HG03571 (cell line): ENCODE results near the gene GLB1L2.

Experiments
- ATAC-seq: cut with Tn5 transposase; IDR thresholded peaks from one replicate; pipeline ENCODE4 v1.9.1; 2021; ENCODE audit not compliant: unreplicated experiment

Gene GLB1L2

DNA sequence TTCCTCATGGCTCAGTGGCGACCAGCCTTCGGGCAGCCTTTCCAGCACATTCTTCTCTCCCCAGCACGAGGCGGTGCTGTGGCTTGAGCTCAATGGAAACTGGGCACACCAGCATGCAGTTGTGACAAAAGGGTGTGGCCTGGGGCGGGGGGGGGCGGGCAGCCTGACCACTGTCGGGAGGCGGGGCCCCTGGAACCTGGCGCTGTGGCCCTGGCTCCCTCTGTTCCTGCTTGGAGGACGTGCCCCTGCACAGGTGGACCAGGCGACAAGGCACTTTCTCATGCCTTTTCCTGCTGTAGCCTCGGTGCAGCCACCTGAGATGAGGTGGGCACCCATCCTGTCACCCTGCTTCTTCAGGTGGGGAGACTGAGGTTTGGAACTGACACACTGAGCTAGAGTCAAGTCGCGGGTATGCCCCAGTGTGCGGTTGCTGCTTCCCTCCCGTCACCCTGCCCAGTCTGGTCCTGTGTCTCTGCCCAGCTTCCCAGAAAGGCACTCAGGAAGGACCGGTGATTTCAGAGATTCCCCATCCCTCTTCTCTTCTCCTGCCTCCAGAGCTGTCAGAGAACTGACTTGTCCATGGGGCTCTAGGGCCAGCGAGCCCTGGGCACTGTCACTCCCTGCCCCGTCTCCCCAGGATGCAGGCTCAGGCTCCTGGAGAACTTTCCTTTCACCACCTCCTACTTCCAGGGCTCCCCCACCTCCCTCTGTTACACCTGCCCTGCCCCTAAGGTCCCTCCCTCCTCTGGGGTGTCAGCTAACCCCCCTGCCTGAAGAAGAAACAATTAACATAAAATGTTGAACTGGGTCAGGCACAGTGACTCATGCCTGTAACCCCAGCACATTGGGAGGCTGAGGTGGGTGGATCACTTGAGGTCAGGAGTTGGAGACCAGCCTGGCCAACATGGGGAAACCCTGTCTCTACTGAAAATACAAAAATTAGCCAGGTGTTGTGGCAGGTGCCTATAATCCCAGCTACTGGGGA lies 70.3 kb downstream of the GLB1L2 start:
- ATAC-seq = no peak

DNA sequence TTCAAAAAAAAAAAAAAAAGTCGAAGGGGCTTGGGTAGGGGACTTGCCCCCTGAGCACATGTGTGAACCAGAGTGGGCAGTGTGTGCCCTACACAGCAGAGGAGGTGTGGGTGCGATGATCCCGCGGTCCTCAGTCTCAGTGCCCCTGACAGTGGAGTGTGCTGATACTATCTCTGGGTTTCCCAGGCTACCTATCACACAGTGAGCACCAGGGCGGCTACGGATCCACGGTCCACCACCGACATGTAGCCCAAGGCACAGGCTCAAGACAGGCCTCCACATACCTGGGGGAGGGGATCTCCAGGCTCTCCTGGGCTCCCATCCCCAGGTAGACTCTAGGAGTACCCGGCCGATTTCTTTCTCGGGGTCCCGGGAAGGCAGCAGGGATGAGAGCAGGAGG lies 71.1 kb downstream of the GLB1L2 start:
- ATAC-seq = no peak

DNA sequence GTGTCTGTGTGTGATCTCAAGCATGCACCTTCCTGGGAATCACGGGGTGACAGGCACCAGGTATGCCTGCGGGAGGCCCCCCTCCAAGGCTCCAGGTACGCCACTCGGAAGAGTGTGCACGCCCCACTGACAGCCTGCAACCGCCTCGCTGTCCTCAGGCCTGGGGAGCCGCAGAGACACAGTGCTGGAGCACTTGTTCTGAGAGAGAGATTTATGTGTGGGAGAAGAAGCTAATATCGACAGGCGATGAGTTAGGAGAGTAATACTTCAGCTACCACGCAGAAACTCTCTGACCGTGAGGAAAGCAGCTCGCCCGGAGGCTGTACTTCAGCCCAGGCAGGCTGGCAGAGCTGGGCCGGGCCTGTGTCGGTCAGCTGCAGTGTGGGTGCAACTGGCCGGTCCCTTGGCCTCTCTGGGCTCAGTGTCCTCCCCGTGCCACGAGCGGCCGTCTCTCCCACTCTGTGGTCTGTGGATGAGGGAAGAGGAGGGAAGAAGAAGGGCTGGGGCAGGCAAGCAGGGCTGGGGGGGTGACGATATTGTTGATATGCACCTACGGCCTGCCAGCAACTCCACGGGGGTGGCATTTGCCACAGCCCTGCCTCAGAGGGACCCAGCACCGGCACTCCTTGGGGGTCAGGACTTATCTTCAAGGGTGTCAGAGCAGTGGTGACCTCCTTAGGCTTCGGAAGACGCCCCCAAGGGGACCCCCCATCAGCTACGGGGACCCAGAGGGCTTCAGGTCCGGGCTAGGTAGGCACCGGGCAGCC lies 73.0 kb downstream of the GLB1L2 start:
- no peak for ATAC-seq

DNA sequence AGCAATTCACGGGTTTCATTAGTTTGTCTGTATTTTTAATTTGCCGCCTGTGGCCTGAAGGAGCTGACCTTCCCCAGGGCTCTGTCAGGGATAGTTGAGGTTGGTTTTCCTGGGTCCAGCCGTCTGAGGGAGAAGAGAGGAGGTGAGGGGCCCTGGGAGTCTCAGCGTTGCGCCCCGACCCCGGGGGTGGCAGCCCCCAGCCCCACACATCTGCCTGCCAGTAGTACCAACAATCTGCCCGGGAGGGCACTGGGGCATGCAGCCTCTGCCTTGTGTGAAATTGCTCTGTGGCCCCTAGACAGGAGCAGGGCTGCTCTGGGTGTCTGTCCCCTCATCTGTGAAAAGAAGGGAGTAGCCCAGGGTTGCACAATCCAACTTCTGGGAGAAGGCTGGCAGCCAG lies 73.6 kb downstream of the GLB1L2 start:
- no peak for ATAC-seq

DNA sequence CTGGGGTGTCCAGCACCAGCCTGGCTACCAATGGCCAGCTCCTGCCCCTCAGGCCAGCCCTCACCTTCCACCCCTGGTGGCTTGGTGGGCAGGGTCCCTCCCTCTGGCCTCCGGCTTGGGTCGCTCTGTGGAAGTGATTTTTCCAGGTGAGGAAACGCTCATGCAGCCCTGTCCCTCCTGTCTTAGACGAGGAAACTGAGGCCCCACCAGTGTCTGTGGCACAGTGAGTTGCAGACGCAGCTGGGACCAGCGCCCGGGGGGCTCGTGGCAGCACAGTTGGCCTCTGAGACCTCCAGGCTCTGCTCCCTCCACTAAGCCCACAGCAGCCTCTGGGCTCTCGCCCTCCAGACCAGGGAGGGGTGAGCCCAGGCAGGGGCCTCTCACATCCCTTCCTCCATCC lies 74.1 kb downstream of the GLB1L2 start:
- ATAC-seq = no peak

DNA sequence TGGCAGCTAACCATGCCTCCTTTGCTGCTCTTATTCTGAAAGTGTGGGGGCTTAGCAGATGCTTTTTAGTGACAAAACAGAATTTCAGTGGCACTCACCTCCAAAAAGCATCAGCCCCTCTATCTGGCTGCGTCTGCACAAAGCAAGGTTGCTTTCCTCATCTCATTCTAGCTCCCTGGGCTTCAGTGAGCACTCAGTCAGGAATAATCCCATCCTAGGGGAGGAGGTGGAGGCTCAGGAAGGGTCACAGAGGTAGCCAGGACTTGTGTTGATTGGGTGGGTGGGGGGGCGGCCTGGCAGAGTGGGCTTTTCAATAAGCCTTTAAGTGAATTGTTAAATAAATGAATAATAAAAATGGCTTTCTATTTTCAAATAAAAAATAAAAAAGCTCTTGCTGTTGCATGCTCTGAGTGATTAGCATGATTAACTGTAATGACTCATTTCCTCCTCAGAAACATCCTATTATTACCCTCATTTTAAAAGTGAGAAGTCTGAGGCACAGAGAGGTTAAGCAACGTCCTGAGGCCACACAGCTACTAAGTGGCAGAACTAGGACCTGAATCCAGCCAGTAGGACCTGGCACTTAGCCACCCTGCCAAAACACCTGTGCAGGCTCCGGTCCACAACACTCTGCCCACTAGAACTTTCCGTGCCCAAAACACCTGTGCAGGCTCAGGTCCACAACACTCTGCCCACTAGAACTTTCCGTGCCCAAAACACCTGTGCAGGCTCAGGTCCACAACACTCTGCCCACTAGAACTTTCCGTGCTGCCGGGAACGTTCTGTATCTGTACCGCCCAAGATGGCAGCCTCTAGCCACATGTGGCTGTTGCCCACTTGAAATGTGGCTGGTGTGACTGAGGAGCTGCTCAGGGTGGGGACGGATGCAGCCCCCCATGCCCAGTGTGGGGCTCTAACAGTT lies 74.7 kb downstream of the GLB1L2 start:
- no peak for ATAC-seq

DNA sequence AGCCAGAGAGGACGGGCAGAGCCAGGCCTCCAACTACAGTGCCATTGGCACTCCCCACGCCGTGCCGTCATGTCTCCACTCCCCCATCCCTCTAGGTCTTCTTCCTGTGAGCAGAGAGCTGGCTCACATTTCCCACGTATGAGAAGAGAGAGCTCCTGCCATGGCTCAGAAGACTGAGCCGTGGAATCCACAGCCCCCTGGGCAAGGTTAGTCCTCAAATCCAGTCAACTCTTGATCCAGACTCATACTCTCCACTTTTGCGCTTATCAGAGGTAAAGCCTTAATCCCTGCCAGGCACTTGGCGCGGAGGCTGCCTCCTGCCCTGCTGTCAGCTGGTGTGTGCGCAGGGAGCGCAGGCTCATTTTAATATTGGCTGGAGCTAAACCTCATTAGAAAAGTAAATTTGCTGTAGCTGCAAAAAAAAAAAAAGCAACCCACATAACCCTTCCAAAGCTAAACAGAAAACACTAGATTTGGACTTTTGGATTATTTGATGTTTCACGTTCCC lies 75.6 kb downstream of the GLB1L2 start:
- ATAC-seq = no peak

DNA sequence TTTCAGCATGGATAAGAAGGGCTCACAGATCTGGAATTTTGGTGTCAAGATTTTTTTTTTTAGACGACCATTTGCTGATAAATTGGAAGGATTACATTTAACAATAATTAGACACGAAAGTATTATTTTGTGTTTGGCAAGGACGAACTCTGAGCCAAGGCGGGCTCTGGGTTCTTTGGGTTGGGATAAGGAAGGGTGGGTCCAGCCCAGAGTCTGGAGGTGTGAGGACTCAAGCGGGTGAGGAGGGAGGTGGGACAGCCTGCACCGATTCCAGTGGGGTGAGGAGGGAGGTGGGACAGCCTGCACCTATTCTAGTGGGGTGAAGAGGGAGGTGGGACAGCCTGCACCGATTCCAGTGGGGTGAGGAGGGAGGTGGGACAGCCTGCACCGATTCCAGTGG lies 76.1 kb downstream of the GLB1L2 start:
- no peak for ATAC-seq

DNA sequence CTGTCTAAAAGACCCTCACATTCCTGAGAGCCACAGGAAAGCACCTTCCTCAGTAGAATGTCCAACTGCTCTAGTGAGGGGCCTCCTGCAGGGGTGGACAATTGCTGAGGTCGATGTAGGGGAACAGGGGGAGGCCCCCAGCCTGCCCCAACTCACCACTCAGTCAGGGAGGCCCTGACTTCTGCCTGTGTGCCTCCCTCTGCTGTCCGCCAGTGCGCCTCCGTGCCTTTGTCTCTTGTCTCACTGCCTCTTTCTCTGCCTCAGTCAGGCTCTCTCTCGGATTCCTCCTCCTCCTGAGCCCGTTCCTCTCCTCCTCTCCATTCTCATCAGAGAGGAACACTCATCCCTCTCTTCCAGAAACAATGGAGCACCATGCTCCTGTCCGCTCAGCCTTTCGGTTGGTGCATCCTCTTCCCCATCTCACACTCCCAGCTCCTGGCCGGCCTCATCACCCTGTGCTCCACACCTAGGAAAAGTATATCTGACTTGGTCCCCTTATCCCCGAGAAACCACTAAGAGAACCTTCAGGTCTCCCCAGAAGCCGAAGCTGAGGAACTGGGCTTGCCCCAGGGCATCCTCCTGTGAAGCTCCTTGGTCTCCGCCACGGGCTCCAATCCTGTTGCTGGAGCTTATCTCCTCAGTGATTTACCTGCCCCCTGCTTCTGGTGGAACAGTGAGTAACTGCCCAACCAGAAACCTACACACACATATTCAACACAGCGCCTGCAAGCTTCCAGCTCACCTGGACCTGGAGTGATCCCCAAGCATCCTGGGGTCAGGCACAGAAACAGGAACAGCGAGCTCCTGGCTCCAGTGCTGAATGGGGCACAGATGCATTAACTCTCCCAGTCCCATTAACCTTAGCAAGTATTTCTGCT lies 78.0 kb downstream of the GLB1L2 start:
- no peak for ATAC-seq

DNA sequence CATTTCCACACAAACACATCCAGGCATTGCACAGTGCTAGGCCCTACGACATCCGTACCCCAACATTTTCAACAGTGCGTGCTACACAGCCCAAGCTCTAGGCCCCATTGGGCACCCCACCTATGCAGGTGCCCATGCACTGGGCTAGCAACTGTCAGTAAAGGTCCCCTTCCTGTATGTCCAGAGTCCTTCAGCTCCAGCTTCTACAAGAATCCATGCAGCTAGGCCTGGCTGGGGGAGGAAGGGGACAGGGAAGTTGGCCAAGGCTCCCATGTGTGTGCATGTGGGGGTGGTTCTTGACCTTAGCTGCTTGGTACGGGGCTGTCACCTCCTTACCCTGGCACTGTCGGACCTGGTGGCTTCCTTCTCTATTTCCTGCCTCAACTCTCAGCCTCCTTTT lies 79.0 kb downstream of the GLB1L2 start:
- no peak for ATAC-seq

DNA sequence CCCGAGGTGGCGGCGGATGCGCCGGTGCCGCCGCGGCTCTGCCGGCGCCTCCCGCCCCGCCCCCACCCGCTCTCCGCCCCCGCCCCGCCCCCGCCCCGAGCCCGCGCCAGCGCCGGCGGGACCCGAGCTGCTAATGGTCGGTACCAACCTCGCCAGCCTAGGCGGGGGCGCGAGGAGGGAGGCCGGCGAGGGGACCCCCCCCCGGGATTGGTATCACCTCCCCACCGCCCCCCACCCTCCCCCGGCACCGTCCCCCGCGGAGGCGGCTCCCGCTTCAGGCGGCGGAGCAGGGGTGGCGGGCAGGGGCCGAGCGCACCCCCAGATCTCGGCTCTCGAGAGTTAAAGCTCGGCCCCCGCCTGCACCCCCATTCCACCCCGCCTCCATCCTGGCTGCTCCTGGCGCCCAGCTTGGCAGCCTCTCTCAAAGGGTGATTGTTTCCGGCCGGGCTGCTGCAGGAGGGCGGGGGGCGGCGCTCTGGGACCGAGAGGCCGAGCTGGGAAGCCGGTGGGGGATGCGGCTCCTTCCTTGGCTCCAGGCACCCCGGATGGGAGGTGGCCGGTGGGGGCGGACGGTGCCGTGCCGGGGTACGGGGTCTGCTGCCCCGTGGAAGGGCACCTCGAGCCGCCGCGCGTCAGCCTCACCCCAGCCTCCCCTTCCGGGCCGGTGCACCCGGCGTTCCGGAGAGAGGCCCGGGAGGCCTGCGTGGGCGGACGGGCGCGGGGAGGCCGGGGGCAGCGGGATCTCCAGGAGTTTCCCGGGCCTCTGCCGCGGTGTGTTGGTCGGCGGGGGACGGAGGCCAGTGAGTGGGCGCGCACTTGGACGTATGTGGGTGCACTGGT lies 80.6 kb downstream of the GLB1L2 start, which contains the start of gene B3GAT1:
Gene B3GAT1 (minus strand): TSS at position 40 of the 840 bp plus-strand sequence. CDS start 24,583 bp downstream, outside the sequence.
- ATAC-seq = no peak

DNA sequence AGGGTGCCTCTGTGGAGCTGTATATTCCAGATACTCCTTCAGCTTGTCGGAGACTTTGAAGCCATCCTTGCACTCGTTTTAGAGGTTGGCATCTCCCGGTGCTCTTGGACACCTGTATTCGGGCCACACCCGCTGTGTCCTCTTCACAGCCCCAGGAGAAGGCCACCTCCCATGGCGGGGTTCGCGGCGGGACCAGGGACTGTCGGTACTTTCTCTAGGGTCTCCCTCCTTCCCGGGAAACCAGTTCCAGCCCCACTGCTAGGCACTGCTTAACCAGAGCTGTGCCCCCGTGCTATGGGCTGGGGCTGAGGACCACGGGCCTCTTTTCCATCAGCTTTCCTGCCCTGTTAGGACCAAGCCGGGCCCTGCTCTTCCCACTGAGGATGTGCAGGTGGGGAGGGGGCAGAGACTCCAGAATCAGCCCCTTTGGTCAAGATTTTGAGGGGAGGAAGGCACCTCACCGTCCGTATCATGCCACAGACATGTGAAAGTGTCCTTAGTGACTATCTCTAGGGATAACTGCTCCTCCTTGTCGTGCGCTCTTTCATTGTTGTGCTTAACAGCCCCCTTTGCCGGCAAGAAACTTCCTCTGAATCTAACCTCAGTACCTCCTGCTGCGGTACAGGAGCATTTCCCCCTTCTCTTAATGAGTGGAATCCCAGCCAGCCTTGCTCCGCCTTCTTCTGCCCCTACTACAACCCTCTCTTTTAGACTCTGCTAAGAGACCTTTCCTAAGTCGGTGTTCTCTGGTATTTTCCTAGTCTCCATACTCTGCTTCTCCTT lies 81.4 kb downstream of the GLB1L2 start:
- ATAC-seq = no peak

DNA sequence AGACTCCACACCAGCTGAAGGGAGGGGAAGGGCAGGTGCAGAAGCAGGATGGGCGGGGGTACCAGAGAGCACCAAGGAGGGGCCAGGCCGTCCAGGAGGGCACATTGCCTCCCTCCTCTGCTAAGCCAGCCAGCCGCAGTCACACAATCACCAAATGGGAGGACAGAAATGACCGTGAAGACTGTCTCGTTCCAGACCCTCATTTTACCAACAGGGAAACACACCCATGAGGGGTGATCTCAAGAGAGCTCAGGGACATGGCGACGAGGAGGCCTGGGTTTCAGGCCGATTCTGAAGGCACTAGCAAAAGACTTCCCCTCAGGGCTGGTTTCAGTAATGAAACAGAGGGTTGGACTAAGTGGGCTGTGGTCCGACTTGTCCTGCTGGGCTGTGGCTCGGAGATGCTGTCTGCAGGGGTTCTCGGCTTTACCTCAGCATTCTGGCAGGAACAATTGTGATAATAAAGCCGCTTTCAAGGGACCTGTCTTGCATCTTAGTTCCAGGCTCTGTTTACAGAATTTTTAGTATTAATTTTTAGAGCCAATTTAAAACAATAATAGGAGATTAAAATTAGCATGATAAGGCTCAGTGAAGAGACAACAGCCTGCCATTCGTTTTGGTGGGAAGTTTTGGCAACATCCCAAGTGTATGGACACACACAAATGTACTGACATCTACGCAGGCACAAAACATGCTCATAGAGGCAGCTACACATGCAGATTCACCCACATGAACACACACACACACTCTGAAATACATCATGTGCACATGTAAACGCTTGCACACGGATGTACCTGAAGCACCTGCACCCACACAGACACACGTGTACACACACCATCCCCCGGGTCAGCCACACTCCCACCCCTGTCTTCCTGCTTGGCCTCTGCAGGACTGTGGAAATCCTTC lies 82.3 kb downstream of the GLB1L2 start:
- no peak for ATAC-seq

DNA sequence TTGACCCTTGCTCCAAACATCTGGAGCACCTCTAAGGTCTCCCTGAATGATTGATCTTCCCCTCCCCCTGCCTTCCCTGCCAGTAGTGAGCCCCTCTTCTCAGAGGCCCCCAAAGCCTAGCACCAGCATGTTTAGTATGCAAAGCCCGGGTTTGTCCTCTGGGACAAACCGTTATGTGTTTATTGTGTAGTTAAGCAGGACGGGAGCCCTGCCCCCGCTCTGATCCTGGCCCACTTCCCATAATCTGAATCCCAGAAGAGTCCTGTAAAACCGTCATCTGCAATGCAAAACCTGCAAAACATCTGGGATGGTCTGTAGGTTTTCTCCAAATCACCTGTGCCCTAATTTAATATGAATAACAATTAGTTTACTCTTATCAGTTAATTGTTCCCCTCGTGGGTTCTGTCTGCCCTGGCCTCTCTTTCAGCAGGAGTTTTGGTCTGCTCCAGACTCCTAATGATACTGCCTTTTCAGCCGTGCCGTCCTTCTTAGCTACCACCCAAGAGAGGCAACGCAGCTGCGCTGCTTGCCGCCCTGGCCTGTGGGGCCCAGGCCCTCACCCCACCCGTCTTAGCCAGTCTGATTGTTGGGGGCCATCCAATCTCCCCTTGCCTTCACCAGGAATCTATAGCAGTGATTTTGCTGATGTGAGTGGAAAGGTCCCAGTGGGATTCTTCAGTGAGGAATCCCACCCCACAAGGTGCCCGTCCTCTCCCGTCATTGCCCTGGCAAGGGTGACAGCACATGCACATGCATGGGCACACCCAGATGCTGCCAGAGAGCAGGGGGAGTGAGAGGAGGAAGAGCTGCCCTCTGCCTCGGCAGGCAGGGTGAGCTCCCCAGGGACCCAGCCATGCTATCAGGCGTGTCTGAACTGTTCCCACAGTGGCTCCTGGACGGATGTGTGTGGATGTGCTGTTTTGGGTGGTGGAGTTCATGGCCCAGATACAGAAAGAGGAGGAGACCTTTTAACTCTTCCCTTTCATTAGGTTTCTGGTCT lies 83.3 kb downstream of the GLB1L2 start:
- no peak for ATAC-seq

DNA sequence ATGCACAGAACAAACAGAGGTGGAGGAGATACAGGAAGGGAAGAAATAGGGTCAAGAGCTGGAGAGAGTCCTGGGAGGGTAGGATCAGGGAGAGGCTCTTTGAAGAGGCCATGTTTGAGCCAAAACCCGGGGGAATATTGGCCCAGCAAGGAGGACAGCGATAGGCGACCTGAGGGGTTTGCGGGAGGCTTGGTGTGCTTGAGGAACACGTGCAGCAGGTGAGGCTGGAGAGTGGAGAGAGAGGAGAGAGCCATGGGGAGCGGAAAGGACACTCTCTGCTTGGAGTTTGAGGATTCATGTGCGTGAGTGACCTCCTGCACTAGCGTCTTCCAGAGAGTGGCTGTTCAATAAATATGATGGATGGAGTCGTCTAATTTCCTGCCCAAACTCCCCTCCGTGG lies 84.9 kb downstream of the GLB1L2 start:
- no peak for ATAC-seq
